K562 (cell line): ENCODE results near the gene POP5. TPM values are rescaled to one million over a fixed set of nuclear protein-coding genes. Genes with fewer than 3 reads are reported as not detected.

Experiments used
- CHCHD3 ChIP-seq: fragments of 250-450 bp; sonication (Bioruptor Pico); IDR thresholded peaks from 2 replicates; pipeline ENCODE4 v2.1.2; 2022; ENCODE audit warnings: mild to moderate bottlenecking
- EGR1 ChIP-seq: fragments of 450-650 bp; conservative IDR thresholded peaks from 2 replicates; pipeline ENCODE4 v1.6.1; 2017; ENCODE audit warnings: mild to moderate bottlenecking
- ELK3 ChIP-seq: fragments of 450-650 bp; formaldehyde crosslinking; IDR thresholded peaks from 2 replicates; pipeline ENCODE4 v1.4.0; 2020; ENCODE audit warnings: mild to moderate bottlenecking
- ESRRB ChIP-seq: fragments of 250-450 bp; sonication (Bioruptor Pico); IDR thresholded peaks from 2 replicates; pipeline ENCODE4 v1.5.0; 2020; ENCODE audit warnings: mild to moderate bottlenecking, moderate library complexity, borderline replicate concordance
- GABPB2 ChIP-seq: fragments of 250-450 bp; sonication (Bioruptor Pico); conservative IDR thresholded peaks from 2 replicates; pipeline ENCODE4 v1.5.1; 2021; ENCODE audit warnings: mild to moderate bottlenecking
- GTF2F1 ChIP-seq: IDR thresholded peaks from 2 replicates; pipeline ENCODE4 v1.6.1; 2011; ENCODE audit warnings: low read depth, low read length, improper control_type of control experiment
- LCOR ChIP-seq: sonication (generic); formaldehyde crosslinking; IDR thresholded peaks from 2 replicates; pipeline ENCODE4 v1.8.0; 2022; ENCODE audit warnings: mild to moderate bottlenecking, missing genetic modification reagents
- MECOM ChIP-seq: fragments of 250-450 bp; sonication (Bioruptor Pico); IDR thresholded peaks from 2 replicates; pipeline ENCODE4 v1.8.0; 2022; ENCODE audit warnings: inconsistent platforms
- MTA2 ChIP-seq: fragments of 450-650 bp; IDR thresholded peaks from 2 replicates; pipeline ENCODE4 v1.6.1; 2016; ENCODE audit warnings: low read depth
- PCBP1 ChIP-seq: fragments of 200-400 bp; formaldehyde crosslinking; IDR thresholded peaks from 2 replicates; pipeline ENCODE4 v1.6.1; 2018; ENCODE audit warnings: mild to moderate bottlenecking, low read depth, low read length; ENCODE audit not compliant: poor library complexity, severe bottlenecking
- RCOR1 ChIP-seq, 2 experiments: IDR thresholded peaks; 2 replicates each; pipeline ENCODE4 v1.6.1; 2012; ENCODE audit warnings: low read depth in 2 of 2, low read length in 2 of 2, borderline replicate concordance in 1 of 2, improper control_type of control experiment in 1 of 2
- SMAD4 ChIP-seq: fragments of 250-450 bp; sonication (Bioruptor Pico); conservative IDR thresholded peaks from 2 replicates; pipeline ENCODE4 v1.8.0; 2021; ENCODE audit warnings: inconsistent platforms, mild to moderate bottlenecking, moderate library complexity
- SMARCE1 ChIP-seq: fragments of 450-650 bp; IDR thresholded peaks from 2 replicates; pipeline ENCODE4 v1.7.1; 2016; ENCODE audit warnings: mild to moderate bottlenecking
- ZBTB8A ChIP-seq: fragments of 450-650 bp; IDR thresholded peaks from 2 replicates; pipeline ENCODE4 v1.6.1; 2018; ENCODE audit warnings: mild to moderate bottlenecking, moderate library complexity; ENCODE audit not compliant: partially characterized antibody
- ZFP1 ChIP-seq: fragments of 450-650 bp; formaldehyde crosslinking; IDR thresholded peaks from 2 replicates; pipeline ENCODE4 v1.4.0; 2020; ENCODE audit warnings: mild to moderate bottlenecking, mixed read lengths
- ZNF197 ChIP-seq: fragments of 200-800 bp; sonication (Bioruptor generic); IDR thresholded peaks from 2 replicates; pipeline ENCODE4 v1.6.1; 2016; ENCODE audit warnings: low read depth, missing genetic modification characterization, missing compliant biosample characterization
- ZNF395 ChIP-seq: fragments of 200-800 bp; sonication (Bioruptor generic); IDR thresholded peaks from 2 replicates; pipeline ENCODE4 v1.6.1; 2017; ENCODE audit warnings: missing genetic modification characterization, missing compliant biosample characterization
- ZNF407 ChIP-seq: fragments of 450-650 bp; IDR thresholded peaks from 2 replicates; pipeline ENCODE4 v1.6.1; 2016; ENCODE audit warnings: low read depth
- ZNF41 ChIP-seq: fragments of 250-450 bp; sonication (Bioruptor Pico); conservative IDR thresholded peaks from 2 replicates; pipeline ENCODE4 v1.4.0; 2020; ENCODE audit warnings: mild to moderate bottlenecking
- polyA plus RNA-seq, 8 experiments: library from polyadenylated mRNA; depleted of rRNA in 4 of 8; stranded (reverse) in 5 of 8; unstranded in 3 of 8; fragments of >200 nt; fragmentation: Nextera tagmentation in 2 of 8; fragmentation: Illumina TruSeq in 1 of 8; extraction: Ambion mirVana in 2 of 8; extraction: Trizol in 1 of 8; gene quantifications; 2 replicates each; pipeline versions ENCODE4 v1.2.1 to v1.2.3, GENCODE V29; 2011 to 2014; ENCODE audit warnings: inconsistent platforms in 1 of 8, missing spikeins in 1 of 8
- total RNA-seq, 7 experiments: library from RNA; depleted of rRNA in 6 of 7; stranded (reverse); fragments of >200 nt in 6 of 7; fragmentation: Illumina TruSeq in 2 of 7; extraction: Trizol in 2 of 7; gene quantifications; 2 replicates each; pipeline versions ENCODE4 v1.2.1 to v1.2.3, GENCODE V29; 2011 to 2021; ENCODE audit warnings: low replicate concordance in 1 of 7

POP5 gene
- total and polyA plus RNA-seq, 9 of the 15 experiments (the other 6 are each of a cell fraction or from before 2014, with no cell fraction given): 57.5 to 253 (median 73.8) TPM

GRCh38 chr12:120579179-120579578 is 2.0 kb downstream of the POP5 start (continued):
- TF ChIP-seq ELK3 (no peak), ZBTB8A (no peak), ESRRB (CRISPR knock-in tag) (no peak), SMARCE1 (no peak), SMAD4 (no peak), MTA2 (0 out of 2 replicates have a peak, but pooled peaks have one; percentile 12), RCOR1 (IDR thresholded peaks at IDR 0.05; ENCODE audit: borderline replicate concordance in 1 of 2, low read depth in 2 of 2, low read length in 2 of 2) (peak in 1 of 2 experiments; percentile 72; a peak in 1 of 4 replicates), EGR1 (no peak), ZNF395 (no peak), GTF2F1 (no peak), ZFP1 (no peak), ZNF41 (CRISPR knock-in tag) (no peak), LCOR (CRISPR knock-in tag) (no peak), MECOM (CRISPR knock-in tag) (no peak), GABPB2 (CRISPR knock-in tag) (no peak), ZNF197 (no peak), PCBP1 (no peak), ZNF407 (no peak), CHCHD3 (no peak)
